Adrenal gland (tissue), 5 donors: ENCODE measurements around the gene ATP5IF1.

Experiments
- POLR2A ChIP-seq, 2 donors: fragments of 450-650 bp; IDR thresholded peaks; one replicate each; pipeline ENCODE4 v1.6.1; 2017; ENCODE audit warnings: antibody characterized with exemption in 2 of 2, mild to moderate bottlenecking in 2 of 2, moderate library complexity in 1 of 2
- TF ChIP-seq, protein P1 (sequence below), 6 experiments: fragments of 450-650 bp in 4 of 6; fragments of 200-600 bp in 2 of 6; sonication (generic) in 1 of 6; IDR thresholded peaks; 1 replicate in 5 of 6; 2 replicates in 1 of 6; pipeline versions ENCODE4 v1.5.1 to v1.8.0; 2016 to 2021; ENCODE audit warnings: antibody characterized with exemption in 6 of 6, mild to moderate bottlenecking in 2 of 6, moderate library complexity in 1 of 6
- donor health status: DM: no; HTN: no; CAD: no.

DNA sequence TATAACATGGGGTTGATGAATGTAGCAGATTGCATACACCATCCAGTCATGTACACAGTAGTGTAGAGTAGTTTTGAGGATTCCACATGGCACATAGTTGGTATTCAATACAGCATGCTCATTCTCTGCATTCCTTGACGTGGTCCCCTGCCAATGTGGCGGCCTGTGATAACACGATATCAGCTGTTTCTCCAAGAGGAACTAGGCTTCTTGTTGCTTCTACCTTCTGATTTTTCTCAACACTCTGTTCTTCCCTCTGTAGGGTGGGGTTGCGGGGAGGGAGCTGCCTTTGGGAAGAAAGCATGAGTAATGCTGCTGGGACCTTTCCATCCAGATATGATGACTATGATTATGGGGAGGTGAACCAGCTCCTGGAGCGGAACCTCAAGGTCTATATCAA lies 42.8 kb downstream of the ATP5IF1 start:
- TF ChIP-seq, protein P1, sequence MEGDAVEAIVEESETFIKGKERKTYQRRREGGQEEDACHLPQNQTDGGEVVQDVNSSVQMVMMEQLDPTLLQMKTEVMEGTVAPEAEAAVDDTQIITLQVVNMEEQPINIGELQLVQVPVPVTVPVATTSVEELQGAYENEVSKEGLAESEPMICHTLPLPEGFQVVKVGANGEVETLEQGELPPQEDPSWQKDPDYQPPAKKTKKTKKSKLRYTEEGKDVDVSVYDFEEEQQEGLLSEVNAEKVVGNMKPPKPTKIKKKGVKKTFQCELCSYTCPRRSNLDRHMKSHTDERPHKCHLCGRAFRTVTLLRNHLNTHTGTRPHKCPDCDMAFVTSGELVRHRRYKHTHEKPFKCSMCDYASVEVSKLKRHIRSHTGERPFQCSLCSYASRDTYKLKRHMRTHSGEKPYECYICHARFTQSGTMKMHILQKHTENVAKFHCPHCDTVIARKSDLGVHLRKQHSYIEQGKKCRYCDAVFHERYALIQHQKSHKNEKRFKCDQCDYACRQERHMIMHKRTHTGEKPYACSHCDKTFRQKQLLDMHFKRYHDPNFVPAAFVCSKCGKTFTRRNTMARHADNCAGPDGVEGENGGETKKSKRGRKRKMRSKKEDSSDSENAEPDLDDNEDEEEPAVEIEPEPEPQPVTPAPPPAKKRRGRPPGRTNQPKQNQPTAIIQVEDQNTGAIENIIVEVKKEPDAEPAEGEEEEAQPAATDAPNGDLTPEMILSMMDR (IDR thresholded peaks at IDR 0.05), result no peak
- TF ChIP-seq POLR2A (IDR thresholded peaks at IDR 0.05), result no peak
